ENCODE data around the gene METAP2.

GRCh38 chr12:95439461-95440230 is 34.3 kb upstream of the METAP2 start:
- TF ChIP-seq, protein P1, sequence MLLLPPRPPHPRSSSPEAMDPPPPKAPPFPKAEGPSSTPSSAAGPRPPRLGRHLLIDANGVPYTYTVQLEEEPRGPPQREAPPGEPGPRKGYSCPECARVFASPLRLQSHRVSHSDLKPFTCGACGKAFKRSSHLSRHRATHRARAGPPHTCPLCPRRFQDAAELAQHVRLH (tag by site-specific recombination; IDR thresholded peaks at IDR 0.05): no peak
- TF ChIP-seq CTCF (tag by site-specific recombination; IDR thresholded peaks at IDR 0.05) (no peak), ZNF394 (tag by site-specific recombination; IDR thresholded peaks at IDR 0.05; ENCODE audit: borderline replicate concordance) (no peak)

All from HEK293 (cell line).